ENCODE data around the gene ARRDC5.

DNA sequence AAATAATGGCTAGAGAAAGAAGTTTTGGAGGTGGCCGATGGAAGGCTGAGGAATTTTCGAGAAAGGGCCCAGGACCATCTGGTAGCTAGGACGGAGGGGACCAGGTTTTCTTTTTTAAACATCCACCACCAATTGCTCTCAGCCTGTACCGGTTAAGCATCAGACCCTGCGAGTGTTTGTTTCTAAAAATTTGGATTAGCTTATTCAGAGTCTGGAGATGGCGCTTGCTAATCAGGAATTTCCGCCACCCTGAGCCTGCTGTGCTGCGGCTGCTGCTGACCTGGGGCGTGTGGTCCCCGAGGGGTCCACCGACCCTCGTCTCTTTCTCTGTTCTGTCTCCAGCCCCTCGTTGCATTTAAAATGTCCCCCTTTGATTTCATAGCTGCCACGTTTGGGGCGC is 8.6 kb upstream of the ARRDC5 start:
- TF ChIP-seq POLR2A (IDR thresholded peaks at IDR 0.05), result no peak
- TF ChIP-seq, protein P1, sequence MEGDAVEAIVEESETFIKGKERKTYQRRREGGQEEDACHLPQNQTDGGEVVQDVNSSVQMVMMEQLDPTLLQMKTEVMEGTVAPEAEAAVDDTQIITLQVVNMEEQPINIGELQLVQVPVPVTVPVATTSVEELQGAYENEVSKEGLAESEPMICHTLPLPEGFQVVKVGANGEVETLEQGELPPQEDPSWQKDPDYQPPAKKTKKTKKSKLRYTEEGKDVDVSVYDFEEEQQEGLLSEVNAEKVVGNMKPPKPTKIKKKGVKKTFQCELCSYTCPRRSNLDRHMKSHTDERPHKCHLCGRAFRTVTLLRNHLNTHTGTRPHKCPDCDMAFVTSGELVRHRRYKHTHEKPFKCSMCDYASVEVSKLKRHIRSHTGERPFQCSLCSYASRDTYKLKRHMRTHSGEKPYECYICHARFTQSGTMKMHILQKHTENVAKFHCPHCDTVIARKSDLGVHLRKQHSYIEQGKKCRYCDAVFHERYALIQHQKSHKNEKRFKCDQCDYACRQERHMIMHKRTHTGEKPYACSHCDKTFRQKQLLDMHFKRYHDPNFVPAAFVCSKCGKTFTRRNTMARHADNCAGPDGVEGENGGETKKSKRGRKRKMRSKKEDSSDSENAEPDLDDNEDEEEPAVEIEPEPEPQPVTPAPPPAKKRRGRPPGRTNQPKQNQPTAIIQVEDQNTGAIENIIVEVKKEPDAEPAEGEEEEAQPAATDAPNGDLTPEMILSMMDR (IDR thresholded peaks at IDR 0.05), result no peak

Measured in body of pancreas (tissue), 4 donors.